ENCODE data around the gene P2RY6. TPM values are rescaled to one million over a fixed set of nuclear protein-coding genes. Genes with fewer than 3 reads are reported as not detected.

P2RY6 gene
- total and polyA plus RNA-seq, 12 donors: 0.33 to 5.9 (median 3.9) TPM

DNA sequence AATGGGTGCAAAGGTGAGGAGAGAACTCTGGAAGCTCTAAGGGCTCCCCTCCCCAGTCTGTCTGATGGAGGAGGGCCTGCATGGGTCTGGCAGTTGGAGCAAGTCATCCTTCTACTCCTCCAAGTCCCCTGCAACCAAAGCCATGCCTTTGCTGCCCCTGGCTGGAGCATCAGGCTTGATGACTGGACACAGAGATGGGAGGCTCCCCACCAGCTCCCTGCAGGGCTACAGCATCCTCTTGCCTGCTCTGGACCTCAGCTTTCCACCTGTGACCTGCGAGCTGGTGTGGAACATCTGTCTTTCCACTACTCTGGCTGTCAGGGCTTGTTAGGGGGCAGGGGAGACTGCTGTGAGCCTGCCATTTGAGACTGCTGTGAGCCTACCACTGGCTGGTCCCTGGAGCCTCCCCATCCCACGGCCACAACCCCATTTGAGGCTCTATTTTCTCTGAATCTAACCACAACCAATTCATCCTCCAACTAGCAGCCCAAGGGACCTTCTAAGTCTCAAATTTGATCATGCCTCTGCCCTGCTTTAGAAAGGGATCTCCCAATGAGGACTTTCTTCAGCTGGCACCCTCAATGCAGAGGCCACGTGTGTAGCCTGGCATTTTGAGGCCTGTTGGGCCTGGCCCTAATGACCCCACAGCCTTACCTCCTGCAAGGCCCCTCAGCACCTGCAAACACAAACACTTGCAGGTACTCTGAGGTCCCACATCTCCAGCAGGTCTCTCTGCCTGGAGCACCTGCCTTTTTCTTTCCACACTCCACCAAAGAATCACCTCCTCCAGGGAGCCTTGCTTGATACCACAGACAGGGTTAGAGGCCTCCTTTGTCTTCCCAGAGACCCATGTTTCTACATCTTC lies 9.9 kb downstream of the P2RY6 start:
- Histone ChIP-seq H3K36me3 (replicated peaks in 1 of 2) (no peaks in the 10 kb centered on the region), H3K4me3 (no peak overlapping the region), H3K4me1 (replicated peaks in 1 of 2) (peaks cover 0 to 6% of the 10 kb centered on the region in 2 donors), H3K27me3 (no peaks in the 10 kb centered on the region), H3K27ac (peak overlapping the region in 1 of 5 donors; percentile 84), H3K9me3 (replicated peaks in 1 of 3) (no peaks in the 10 kb centered on the region)
- TF ChIP-seq POLR2A (IDR thresholded peaks at IDR 0.05): no peak
- TF ChIP-seq, protein P1, sequence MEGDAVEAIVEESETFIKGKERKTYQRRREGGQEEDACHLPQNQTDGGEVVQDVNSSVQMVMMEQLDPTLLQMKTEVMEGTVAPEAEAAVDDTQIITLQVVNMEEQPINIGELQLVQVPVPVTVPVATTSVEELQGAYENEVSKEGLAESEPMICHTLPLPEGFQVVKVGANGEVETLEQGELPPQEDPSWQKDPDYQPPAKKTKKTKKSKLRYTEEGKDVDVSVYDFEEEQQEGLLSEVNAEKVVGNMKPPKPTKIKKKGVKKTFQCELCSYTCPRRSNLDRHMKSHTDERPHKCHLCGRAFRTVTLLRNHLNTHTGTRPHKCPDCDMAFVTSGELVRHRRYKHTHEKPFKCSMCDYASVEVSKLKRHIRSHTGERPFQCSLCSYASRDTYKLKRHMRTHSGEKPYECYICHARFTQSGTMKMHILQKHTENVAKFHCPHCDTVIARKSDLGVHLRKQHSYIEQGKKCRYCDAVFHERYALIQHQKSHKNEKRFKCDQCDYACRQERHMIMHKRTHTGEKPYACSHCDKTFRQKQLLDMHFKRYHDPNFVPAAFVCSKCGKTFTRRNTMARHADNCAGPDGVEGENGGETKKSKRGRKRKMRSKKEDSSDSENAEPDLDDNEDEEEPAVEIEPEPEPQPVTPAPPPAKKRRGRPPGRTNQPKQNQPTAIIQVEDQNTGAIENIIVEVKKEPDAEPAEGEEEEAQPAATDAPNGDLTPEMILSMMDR (IDR thresholded peaks at IDR 0.05): no peak
- intact Hi-C loops (cut with DNase I): no loop called here
- peak in 1 of 7 donors; percentile 6 for DNase-seq
- WGBS, 4 donors: 90 to 93% (median 92%) methylated on average over 2 to 3 of the region's 3 CpGs

DNA sequence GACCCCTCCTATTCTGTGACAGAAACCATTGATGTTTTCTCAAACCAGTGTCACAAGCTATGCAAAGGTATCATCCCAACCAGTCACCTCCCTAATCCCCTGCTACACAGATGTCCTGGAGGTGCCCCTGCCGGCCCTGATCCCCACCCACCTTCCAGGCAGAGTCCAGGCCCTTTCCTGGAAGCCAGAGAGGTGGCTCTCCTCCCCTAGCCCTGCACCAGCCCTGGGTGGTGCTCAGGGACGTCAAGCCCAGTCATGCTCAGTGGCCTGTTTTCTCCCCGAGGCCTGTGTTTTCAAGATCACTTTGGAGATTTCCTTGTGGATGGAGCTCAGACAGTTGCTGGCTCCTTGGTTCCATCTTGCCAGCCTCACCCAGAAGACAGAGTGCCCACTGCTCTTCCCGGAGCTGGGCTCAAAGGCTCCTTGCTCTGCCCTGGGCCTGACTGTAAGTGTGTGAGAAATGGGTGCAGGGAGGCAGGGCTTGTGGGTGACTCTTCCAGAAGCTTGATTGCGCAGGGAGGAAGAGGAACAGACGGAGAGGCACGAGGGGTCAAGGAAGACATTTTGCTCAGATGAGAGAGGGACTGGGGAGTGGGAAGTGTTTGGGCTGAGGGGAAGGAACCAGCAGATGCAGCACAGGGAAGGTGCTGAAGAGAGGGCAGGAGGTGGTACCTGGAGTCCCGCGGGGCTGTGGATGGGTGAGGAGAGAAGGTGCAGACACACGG lies 11.3 kb downstream of the P2RY6 start:
- no peaks in the 10 kb centered on the region for H3K9me3 ChIP-seq (replicated peaks in 1 of 3)
- H3K4me1 ChIP-seq (replicated peaks in 1 of 2): peaks cover 0 to 12% of the 10 kb centered on the region in 2 donors
- 75 to 89% (median 85%) methylated on average over 7 to 10 of the region's 10 CpGs for WGBS, 4 donors

DNA sequence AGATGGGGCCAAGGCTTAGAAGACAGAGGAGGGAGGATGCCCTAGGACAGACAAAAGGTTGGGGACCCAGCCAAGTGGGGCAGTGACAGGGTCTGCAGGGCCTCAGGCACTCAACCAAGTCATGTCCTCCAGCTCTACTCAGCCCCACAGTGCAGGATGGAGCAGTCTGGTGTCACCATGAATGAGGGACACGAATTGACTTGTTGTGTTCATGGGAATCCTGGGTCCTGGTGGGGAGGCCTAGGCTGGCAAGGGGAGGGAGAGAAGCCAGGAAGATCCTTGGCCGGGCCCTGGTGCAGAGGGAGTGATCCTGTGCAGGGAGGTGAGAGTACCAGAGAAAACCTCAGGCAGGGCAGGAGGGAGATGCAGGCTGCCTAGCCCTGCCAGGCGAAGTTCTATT lies 12.0 kb downstream of the P2RY6 start:
- no peaks in the 10 kb centered on the region for H3K36me3 ChIP-seq (replicated peaks in 1 of 2)
- TF ChIP-seq, protein P1 (IDR thresholded peaks at IDR 0.05): no peak
- no peak for TF ChIP-seq POLR2A (IDR thresholded peaks at IDR 0.05)
- no peaks in the 10 kb centered on the region for H3K9me3 ChIP-seq (replicated peaks in 1 of 3)
- peak overlapping the region in 1 of 5 donors; percentile 26 for H3K27ac ChIP-seq
- 84 to 100% (median 95%) methylated on average over 1 to 3 of the region's 3 CpGs for WGBS, 4 donors
- no peak for DNase-seq
- no peaks in the 10 kb centered on the region for H3K27me3 ChIP-seq
- peaks cover 0 to 19% of the 10 kb centered on the region in 2 donors for H3K4me1 ChIP-seq (replicated peaks in 1 of 2)
- intact Hi-C loops (cut with DNase I): loop anchor here in 1 of 2 donors (2.0 kb wide), 1 partner anchor 39 kb away; no protein-coding TSS in a partner anchor
- no peak overlapping the region for H3K4me3 ChIP-seq

More for the DNA sequence above, 11.3 kb downstream of the P2RY6 start:
- intact Hi-C loops (cut with DNase I): no loop called here
- TF ChIP-seq, protein P1 (IDR thresholded peaks at IDR 0.05): no peak
- TF ChIP-seq POLR2A (IDR thresholded peaks at IDR 0.05): no peak
- Histone ChIP-seq H3K4me3 (no peak overlapping the region), H3K27me3 (no peaks in the 10 kb centered on the region), H3K27ac (peak overlapping the region in 2 of 5 donors; percentile 26), H3K36me3 (replicated peaks in 1 of 2) (no peaks in the 10 kb centered on the region)
- DNase-seq: peak in 1 of 7 donors; percentile 30

DNA sequence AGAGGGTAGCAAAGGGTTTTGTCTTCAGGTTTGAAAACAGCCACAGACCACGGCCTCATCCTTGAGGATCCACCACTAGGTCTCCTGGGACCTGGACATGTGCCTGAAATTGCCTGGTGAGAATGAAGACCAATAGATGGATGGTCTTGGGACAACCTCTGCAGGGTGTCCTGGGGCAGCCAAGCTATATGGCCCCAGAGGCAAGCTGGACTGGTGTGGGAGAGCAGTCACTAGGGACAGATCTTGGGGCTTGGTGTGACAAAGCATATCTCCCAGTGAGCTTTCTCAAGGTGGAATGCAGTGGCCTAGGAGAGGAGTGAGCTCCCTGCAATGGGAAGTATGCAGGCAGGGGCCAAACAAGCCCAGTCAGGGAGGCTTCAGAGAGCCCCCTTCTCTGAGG lies 13.6 kb downstream of the P2RY6 start:
- H3K27me3 ChIP-seq: no peaks in the 10 kb centered on the region
- DNase-seq: no peak
- no peak overlapping the region for H3K27ac ChIP-seq
- H3K4me3 ChIP-seq: no peak overlapping the region
- intact Hi-C loops (cut with DNase I): loop anchor here in 1 of 2 donors (2.0 kb wide), 1 partner anchor 41 kb away; no protein-coding TSS in a partner anchor
- 88 to 91% (median 89%) methylated on average over 1 of the region's 1 CpG; no CpG with 5 or more reads in 1 of the 4 donors for WGBS, 4 donors
- H3K36me3 ChIP-seq (replicated peaks in 1 of 2): no peaks in the 10 kb centered on the region
- peaks cover 0 to 28% of the 10 kb centered on the region in 2 donors for H3K4me1 ChIP-seq (replicated peaks in 1 of 2)
- H3K9me3 ChIP-seq (replicated peaks in 1 of 3): no peaks in the 10 kb centered on the region
- TF ChIP-seq POLR2A (IDR thresholded peaks at IDR 0.05): no peak
- TF ChIP-seq, protein P1 (IDR thresholded peaks at IDR 0.05): no peak
